Suprapubic skin (tissue), 3 donors: Measurements from ENCODE around the gene ANKRD34B.

Experiments
- CTCF ChIP-seq, 2 donors: fragments of 200-600 bp in 1 of 2; fragments of 450-650 bp in 1 of 2; sonication (generic) in 1 of 2; IDR thresholded peaks; one replicate each; pipeline ENCODE4 v1.5.1; 2016 to 2019; ENCODE audit warnings: antibody characterized with exemption in 2 of 2, mild to moderate bottlenecking in 1 of 2, moderate library complexity in 1 of 2
- POLR2A ChIP-seq, 2 donors: fragments of 450-650 bp; IDR thresholded peaks; one replicate each; pipeline ENCODE4 v1.6.1; 2017; ENCODE audit warnings: antibody characterized with exemption in 2 of 2, mild to moderate bottlenecking in 2 of 2, moderate library complexity in 2 of 2

GRCh38 chr5:80590766-80591165 is 20.7 kb upstream of the ANKRD34B start:
- TF ChIP-seq POLR2A (IDR thresholded peaks at IDR 0.05): no peak
- TF ChIP-seq CTCF (IDR thresholded peaks at IDR 0.05): no peak
